SK-N-SH (cell line): ENCODE data around the gene VAPB. TPM values are rescaled to one million over a fixed set of nuclear protein-coding genes. Genes with fewer than 3 reads are reported as not detected.

Experiments
- CTCF ChIA-PET: fragments of 300-600, 350-600 bp; formaldehyde crosslinking; extraction: SDS; loops from one replicate; lab custom pipeline; 2021; lab: Yijun Ruan, JAX
- POLR2A ChIA-PET: fragments of 350-600 bp; sonication (Branson Sonifier 250); formaldehyde crosslinking; extraction: SDS; loops from one replicate; lab custom pipeline; 2020; ENCODE audit warnings: antibody characterized with exemption, inconsistent platforms; lab: Yijun Ruan, JAX
- DNase-seq: peaks from one replicate; pipeline ENCODE4 v3.0.0; 2012
- H2AFZ ChIP-seq: fragments of 200-600 bp; sonication (generic); 2 replicates; pipeline ENCODE4 v1.8.1; 2016; ENCODE audit warnings: antibody characterized with exemption, mild to moderate bottlenecking, low read depth
- H3F3A ChIP-seq: fragments of 200-600 bp; sonication (generic); replicated peaks from 2 replicates; pipeline ENCODE3; 2016; ENCODE audit warnings: antibody characterized with exemption, mild to moderate bottlenecking; ENCODE audit not compliant: insufficient read depth
- H3K27ac ChIP-seq, 2 experiments: fragments of 200-500 bp in 1 of 2; fragments of 200-600 bp in 1 of 2; sonication (Bioruptor generic) in 1 of 2; sonication (generic), shearing (Covaris generic) in 1 of 2; 2 replicates each; pipeline versions ENCODE4 v1.5.1 to v1.6.1; 2014 to 2016; ENCODE audit warnings: low read depth in 2 of 2, inconsistent platforms in 1 of 2, low read length in 1 of 2, mild to moderate bottlenecking in 1 of 2, mixed read lengths in 1 of 2
- H3K27me3 ChIP-seq: fragments of 200-600 bp; sonication (generic), shearing (Covaris generic); 2 replicates; pipeline ENCODE4 v1.6.1; 2016; ENCODE audit warnings: mixed run types; ENCODE audit not compliant: insufficient read depth
- H3K36me3 ChIP-seq, 2 experiments: fragments of 200-500 bp in 1 of 2; fragments of 200-600 bp in 1 of 2; sonication (Bioruptor generic) in 1 of 2; sonication (generic) in 1 of 2; replicated peaks in 1 of 2; 2 replicates each; pipeline versions ENCODE3 to v1.5.1; 2014 to 2016; ENCODE audit warnings: low read length in 1 of 2, mild to moderate bottlenecking in 1 of 2; ENCODE audit not compliant: insufficient read depth in 2 of 2, control insufficient read depth in 1 of 2
- H3K4me1 ChIP-seq, 2 experiments: fragments of 200-500 bp in 1 of 2; fragments of 200-600 bp in 1 of 2; sonication (Bioruptor generic) in 1 of 2; sonication (generic), shearing (Covaris generic) in 1 of 2; 2 replicates each; pipeline versions ENCODE4 v1.5.1 to v1.6.1; 2014 to 2016; ENCODE audit warnings: low read depth in 1 of 2, low read length in 1 of 2, mixed run types in 1 of 2; ENCODE audit not compliant: insufficient read depth in 2 of 2, control insufficient read depth in 1 of 2
- H3K4me2 ChIP-seq: fragments of 200-600 bp; sonication (generic), shearing (Covaris generic); 2 replicates; pipeline ENCODE4 v1.6.1; 2017; ENCODE audit warnings: mixed run types
- H3K4me3 ChIP-seq, 2 experiments: fragments of 200-500 bp in 1 of 2; fragments of 200-600 bp in 1 of 2; sonication (Bioruptor generic) in 1 of 2; sonication (generic), shearing (Covaris generic) in 1 of 2; 2 replicates each; pipeline versions ENCODE4 v1.5.1 to v1.8.1; 2014 to 2016; ENCODE audit warnings: low read depth in 2 of 2, inconsistent platforms in 1 of 2, low read length in 1 of 2, mild to moderate bottlenecking in 1 of 2, mixed read lengths in 1 of 2, moderate library complexity in 1 of 2
- H3K79me2 ChIP-seq: fragments of 200-600 bp; sonication (generic); 2 replicates; pipeline ENCODE4 v1.8.1; 2017; ENCODE audit warnings: mild to moderate bottlenecking; ENCODE audit not compliant: insufficient read depth
- H3K9ac ChIP-seq: fragments of 200-600 bp; sonication (generic); 2 replicates; pipeline ENCODE4 v1.6.1; 2017; ENCODE audit warnings: mixed run types
- H3K9me2 ChIP-seq: fragments of 200-600 bp; sonication (generic); 2 replicates; pipeline ENCODE4 v1.6.1; 2017; ENCODE audit warnings: mixed run types
- H3K9me3 ChIP-seq: fragments of 200-600 bp; sonication (generic); 2 replicates; pipeline ENCODE4 v1.6.1; 2017; ENCODE audit warnings: mixed run types, mild to moderate bottlenecking, moderate library complexity
- H4K20me1 ChIP-seq: fragments of 200-600 bp; sonication (generic); 2 replicates; pipeline ENCODE4 v1.6.1; 2017; ENCODE audit warnings: mild to moderate bottlenecking, mixed run types; ENCODE audit not compliant: insufficient read depth
- CHD2 ChIP-seq: fragments of 150-350 bp; IDR thresholded peaks from 2 replicates; pipeline ENCODE4 v1.6.1; 2018; ENCODE audit warnings: low read length; ENCODE audit not compliant: partially characterized antibody
- EP300 ChIP-seq, 2 experiments: IDR thresholded peaks; 2 replicates each; pipeline versions ENCODE4 v1.4.0 to v1.6.1; 2012; ENCODE audit warnings: borderline replicate concordance in 1 of 2, low read depth in 1 of 2, low read length in 1 of 2
- GABPA ChIP-seq: IDR thresholded peaks from 2 replicates; pipeline ENCODE4 v1.4.0; 2012; ENCODE audit warnings: low read depth, mild to moderate bottlenecking
- GATA2 ChIP-seq: sonication (generic); formaldehyde crosslinking; IDR thresholded peaks from 2 replicates; pipeline ENCODE4 v1.5.0; 2020; ENCODE audit warnings: mild to moderate bottlenecking, missing genetic modification reagents
- MEF2A ChIP-seq: IDR thresholded peaks from 2 replicates; pipeline ENCODE4 v1.4.0; 2012; ENCODE audit warnings: low read depth, borderline replicate concordance
- MXI1 ChIP-seq: IDR thresholded peaks from 2 replicates; pipeline ENCODE4 v1.6.1; 2012; ENCODE audit warnings: mild to moderate bottlenecking, low read depth, low read length, improper control_type of control experiment
- POLR2AphosphoS5 ChIP-seq: IDR thresholded peaks from 2 replicates; pipeline ENCODE4 v1.6.1; 2012; ENCODE audit warnings: low read depth, low read length
- RAD21 ChIP-seq: IDR thresholded peaks from 2 replicates; pipeline ENCODE4 v1.6.1; 2012; ENCODE audit warnings: mild to moderate bottlenecking, low read length
- RCOR1 ChIP-seq: fragments of 150-350 bp; IDR thresholded peaks from 2 replicates; pipeline ENCODE4 v1.6.1; 2017; ENCODE audit warnings: antibody characterized with exemption, low read length
- RXRA ChIP-seq: IDR thresholded peaks from 2 replicates; pipeline ENCODE4 v1.4.0; 2012; ENCODE audit warnings: low read depth, mild to moderate bottlenecking, borderline replicate concordance
- SIN3A ChIP-seq: IDR thresholded peaks from 2 replicates; pipeline ENCODE4 v1.6.1; 2012; ENCODE audit warnings: low read depth, mild to moderate bottlenecking, low read length, moderate library complexity, borderline replicate concordance
- TAF1 ChIP-seq: IDR thresholded peaks from 2 replicates; pipeline ENCODE4 v1.6.1; 2012; ENCODE audit warnings: low read depth, mild to moderate bottlenecking, low read length, moderate library complexity, borderline replicate concordance
- TEAD4 ChIP-seq: IDR thresholded peaks from 2 replicates; pipeline ENCODE4 v1.4.0; 2012; ENCODE audit warnings: mild to moderate bottlenecking, borderline replicate concordance; ENCODE audit not compliant: insufficient read depth
- YY1 ChIP-seq: IDR thresholded peaks from 2 replicates; pipeline ENCODE4 v1.4.0; 2012; ENCODE audit warnings: low read depth, mild to moderate bottlenecking
- WGBS: methylation state at CpG from one replicate; pipeline ENCODE4 v1.1.6; 2017; ENCODE audit warnings: low lambda C conversion rate; 5-methylcytosine and 5-hydroxymethylcytosine counted together
- polyA plus RNA-seq, 3 experiments: library from polyadenylated mRNA; depleted of rRNA; stranded (reverse); fragments of >200 nt; gene quantifications; 2 replicates each; pipeline ENCODE4 v1.2.3, GENCODE V29; 2012
- TF ChIP-seq, protein P1 (sequence below): IDR thresholded peaks from 2 replicates; pipeline ENCODE4 v1.6.1; 2012; ENCODE audit warnings: mild to moderate bottlenecking, low read depth, low read length, moderate library complexity
- TF ChIP-seq, protein P2 (sequence below): IDR thresholded peaks from 2 replicates; pipeline ENCODE4; 2012
- TF ChIP-seq, protein P3 (sequence below): IDR thresholded peaks from 2 replicates; pipeline ENCODE4 v1.4.0; 2012; ENCODE audit warnings: low read depth

The VAPB gene
- polyA plus RNA-seq, 1 of the 3 experiments (the other 2 are of a cell fraction), result 16.9 TPM

DNA sequence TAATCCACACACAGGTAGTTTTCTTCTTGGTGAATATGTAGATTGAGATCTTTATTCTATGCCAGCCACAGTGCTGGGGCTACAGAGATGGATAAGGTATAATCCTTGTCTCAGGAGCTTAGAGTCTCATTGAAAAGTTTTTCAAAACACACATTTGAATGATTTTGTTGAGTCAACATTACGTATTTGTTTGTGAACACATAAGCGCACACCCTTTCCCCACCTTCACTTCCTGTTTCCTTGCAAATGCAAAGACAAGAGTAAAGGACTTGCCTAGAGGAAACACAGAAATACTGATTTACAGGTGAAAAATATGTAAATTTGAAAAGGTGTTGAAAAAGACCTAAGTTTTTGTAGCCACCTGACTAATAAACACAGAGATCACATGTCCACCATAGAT lies 27.8 kb downstream of the VAPB start (continued):
- TF ChIP-seq, protein P1, sequence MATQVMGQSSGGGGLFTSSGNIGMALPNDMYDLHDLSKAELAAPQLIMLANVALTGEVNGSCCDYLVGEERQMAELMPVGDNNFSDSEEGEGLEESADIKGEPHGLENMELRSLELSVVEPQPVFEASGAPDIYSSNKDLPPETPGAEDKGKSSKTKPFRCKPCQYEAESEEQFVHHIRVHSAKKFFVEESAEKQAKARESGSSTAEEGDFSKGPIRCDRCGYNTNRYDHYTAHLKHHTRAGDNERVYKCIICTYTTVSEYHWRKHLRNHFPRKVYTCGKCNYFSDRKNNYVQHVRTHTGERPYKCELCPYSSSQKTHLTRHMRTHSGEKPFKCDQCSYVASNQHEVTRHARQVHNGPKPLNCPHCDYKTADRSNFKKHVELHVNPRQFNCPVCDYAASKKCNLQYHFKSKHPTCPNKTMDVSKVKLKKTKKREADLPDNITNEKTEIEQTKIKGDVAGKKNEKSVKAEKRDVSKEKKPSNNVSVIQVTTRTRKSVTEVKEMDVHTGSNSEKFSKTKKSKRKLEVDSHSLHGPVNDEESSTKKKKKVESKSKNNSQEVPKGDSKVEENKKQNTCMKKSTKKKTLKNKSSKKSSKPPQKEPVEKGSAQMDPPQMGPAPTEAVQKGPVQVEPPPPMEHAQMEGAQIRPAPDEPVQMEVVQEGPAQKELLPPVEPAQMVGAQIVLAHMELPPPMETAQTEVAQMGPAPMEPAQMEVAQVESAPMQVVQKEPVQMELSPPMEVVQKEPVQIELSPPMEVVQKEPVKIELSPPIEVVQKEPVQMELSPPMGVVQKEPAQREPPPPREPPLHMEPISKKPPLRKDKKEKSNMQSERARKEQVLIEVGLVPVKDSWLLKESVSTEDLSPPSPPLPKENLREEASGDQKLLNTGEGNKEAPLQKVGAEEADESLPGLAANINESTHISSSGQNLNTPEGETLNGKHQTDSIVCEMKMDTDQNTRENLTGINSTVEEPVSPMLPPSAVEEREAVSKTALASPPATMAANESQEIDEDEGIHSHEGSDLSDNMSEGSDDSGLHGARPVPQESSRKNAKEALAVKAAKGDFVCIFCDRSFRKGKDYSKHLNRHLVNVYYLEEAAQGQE, result no peak
- TF ChIP-seq GATA2 (CRISPR knock-in tag), result no peak
- TF ChIP-seq CHD2, result no peak
- no peak for TF ChIP-seq POLR2AphosphoS5
- TF ChIP-seq MEF2A, result no peak
- TF ChIP-seq SIN3A, result no peak
- TF ChIP-seq RCOR1, result no peak
- TF ChIP-seq, protein P2, sequence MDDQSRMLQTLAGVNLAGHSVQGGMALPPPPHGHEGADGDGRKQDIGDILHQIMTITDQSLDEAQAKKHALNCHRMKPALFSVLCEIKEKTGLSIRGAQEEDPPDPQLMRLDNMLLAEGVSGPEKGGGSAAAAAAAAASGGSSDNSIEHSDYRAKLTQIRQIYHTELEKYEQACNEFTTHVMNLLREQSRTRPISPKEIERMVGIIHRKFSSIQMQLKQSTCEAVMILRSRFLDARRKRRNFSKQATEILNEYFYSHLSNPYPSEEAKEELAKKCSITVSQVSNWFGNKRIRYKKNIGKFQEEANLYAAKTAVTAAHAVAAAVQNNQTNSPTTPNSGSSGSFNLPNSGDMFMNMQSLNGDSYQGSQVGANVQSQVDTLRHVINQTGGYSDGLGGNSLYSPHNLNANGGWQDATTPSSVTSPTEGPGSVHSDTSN, result no peak
- no peak for TF ChIP-seq RAD21
- TF ChIP-seq RXRA, result no peak

DNA sequence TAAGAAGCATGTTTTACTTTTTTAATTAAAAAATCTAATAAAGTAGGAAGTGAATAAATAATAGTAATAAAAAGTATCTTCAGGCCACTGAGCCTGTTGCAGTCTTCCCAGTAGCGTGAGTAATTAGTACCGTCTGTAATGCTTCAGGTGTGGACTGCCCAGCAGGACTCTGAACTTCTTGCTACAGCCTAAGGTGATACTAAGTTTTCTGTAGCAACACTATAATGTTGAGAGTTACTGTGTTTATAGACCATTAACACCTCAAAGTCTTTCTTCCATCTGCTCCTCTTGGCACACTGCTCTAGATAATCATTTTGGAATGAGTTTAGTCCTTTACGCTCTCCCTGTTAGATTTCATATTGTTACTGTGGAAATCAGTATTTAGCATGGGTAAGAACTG lies 28.4 kb downstream of the VAPB start:
- Histone ChIP-seq H3K79me2 (peaks cover 80% of the 10 kb centered on the region), H3K27ac (no peak overlapping the region), H3K9me3 (no peaks in the 10 kb centered on the region), H3K4me1 (peaks cover 0 to 4% of the 10 kb centered on the region in 2 experiments; a peak in 2 of 4 replicates), H3K9ac (no peak overlapping the region), H3K4me3 (no peak overlapping the region), H3K4me2 (no peak overlapping the region), H2AFZ (no peak overlapping the region), H4K20me1 (peaks cover 9% of the 10 kb centered on the region), H3K36me3 (peaks cover 20 to 33% of the 10 kb centered on the region in 2 experiments), H3K27me3 (no peaks in the 10 kb centered on the region), H3K9me2 (no peaks in the 10 kb centered on the region), H3F3A (peaks cover 10% of the 10 kb centered on the region)
- CTCF ChIA-PET, result no interaction called here
- WGBS, result 92% methylated on average over 3 of the region's 3 CpGs
- no peak for DNase-seq
- POLR2A ChIA-PET, result no interaction called here
- TF ChIP-seq, protein P3, sequence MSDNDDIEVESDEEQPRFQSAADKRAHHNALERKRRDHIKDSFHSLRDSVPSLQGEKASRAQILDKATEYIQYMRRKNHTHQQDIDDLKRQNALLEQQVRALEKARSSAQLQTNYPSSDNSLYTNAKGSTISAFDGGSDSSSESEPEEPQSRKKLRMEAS, result no peak
- no peak for TF ChIP-seq MXI1
- no peak for TF ChIP-seq YY1
- no peak for TF ChIP-seq TEAD4
- no peak for TF ChIP-seq TAF1
- TF ChIP-seq GABPA, result no peak
- no peak for TF ChIP-seq EP300 (IDR thresholded peaks at IDR 0.05; ENCODE audit: borderline replicate concordance in 1 of 2, low read depth in 1 of 2, low read length in 1 of 2)
